Gastrocnemius medialis (tissue), 4 donors: Measurements from ENCODE around the gene ZSCAN29. TPM values are rescaled to one million over a fixed set of nuclear protein-coding genes. Genes with fewer than 3 reads are reported as not detected.

Experiments used
- ATAC-seq, 2 donors: fragments of 150-250 bp; one replicate each; pipeline ENCODE4 v1.9.1; 2016
- DNase-seq, 2 donors: peaks; one replicate each; pipeline ENCODE4 v3.0.0-alpha.2; 2019
- H3K27ac ChIP-seq, 4 donors: fragments of 200-600 bp; sonication (generic); 1 replicate in 1 of 4; 2 replicates in 3 of 4; pipeline ENCODE4 v1.5.1; 2016 to 2018; ENCODE audit warnings: mild to moderate bottlenecking in 2 of 4, moderate library complexity in 1 of 4
- H3K27me3 ChIP-seq, 3 donors: fragments of 200-600 bp; sonication (generic) in 2 of 3; 1 replicate in 1 of 3; 2 replicates in 2 of 3; pipeline versions ENCODE4 v1.5.1 to v1.6.0; 2016 to 2019; ENCODE audit warnings: mild to moderate bottlenecking in 1 of 3, moderate library complexity in 1 of 3
- H3K36me3 ChIP-seq, 2 donors: fragments of 200-600 bp; sonication (generic) in 1 of 2; one replicate each; pipeline ENCODE4 v1.5.1; 2017 to 2018
- H3K4me1 ChIP-seq, 2 donors: fragments of 200-600 bp; sonication (generic) in 1 of 2; one replicate each; pipeline ENCODE4 v1.5.1; 2016 to 2017; ENCODE audit warnings: mild to moderate bottlenecking in 2 of 2
- H3K4me3 ChIP-seq, 4 donors: fragments of 200-600 bp; sonication (generic) in 3 of 4; 1 replicate in 1 of 4; 2 replicates in 3 of 4; pipeline ENCODE4 v1.5.1; 2016 to 2019; ENCODE audit warnings: mild to moderate bottlenecking in 2 of 4
- H3K9me3 ChIP-seq, 3 donors: fragments of 200-600 bp; sonication (generic) in 2 of 3; 1 replicate in 1 of 3; 2 replicates in 2 of 3; pipeline ENCODE4 v1.5.1; 2016 to 2019
- POLR2A ChIP-seq, 2 donors: fragments of 450-650 bp; IDR thresholded peaks; one replicate each; pipeline ENCODE4 v1.6.1; 2017; ENCODE audit warnings: antibody characterized with exemption in 2 of 2, mild to moderate bottlenecking in 2 of 2, moderate library complexity in 2 of 2
- in situ Hi-C, 4 donors: fragments of 200-750 bp; cut with MboI; loops; one replicate each; pipeline versions ENCODE4 v1.15.0 to v1.8.0; 2017; ENCODE audit warnings: low sequenced_read_pairs in 4 of 4
- intact Hi-C: fragments of 100-400 bp; cut with DNase I; formaldehyde crosslinking; loops from one replicate; pipeline ENCODE4 v1.15.1; 2023; ENCODE audit warnings: low total_unique reads
- total RNA-seq, 4 donors: library from RNA; depleted of rRNA; stranded (reverse); fragments of >200 nt; gene quantifications; one replicate each; pipeline versions ENCODE4 v1.1.0 to v1.2.3, GENCODE V29; 2016
- TF ChIP-seq, protein P1 (sequence below), 5 experiments: fragments of 450-650 bp in 3 of 5; fragments of 200-600 bp in 2 of 5; sonication (generic) in 2 of 5; IDR thresholded peaks in 4 of 5; conservative IDR thresholded peaks in 1 of 5; 1 replicate in 4 of 5; 2 replicates in 1 of 5; pipeline ENCODE4 v1.5.1; 2016 to 2019; ENCODE audit warnings: antibody characterized with exemption in 5 of 5, mild to moderate bottlenecking in 3 of 5, moderate library complexity in 3 of 5

Gene ZSCAN29
- total RNA-seq, 4 donors from 2014 or later, result 20.7 to 42.2 (median 25.1) TPM

GRCh38 chr15:43316971-43317346, 53.9 kb downstream of the ZSCAN29 start:
- in situ Hi-C loops, result no loop called here
- Histone ChIP-seq H3K27ac (no peak overlapping the region), H3K27me3 (peaks cover 0 to 3% (median 2%) of the 10 kb centered on the region in 3 donors), H3K9me3 (no peaks in the 10 kb centered on the region), H3K4me3 (no peak overlapping the region), H3K36me3 (no peaks in the 10 kb centered on the region), H3K4me1 (no peaks in the 10 kb centered on the region)
- DNase-seq (no peak), ATAC-seq (no peak)
- intact Hi-C loops, result no loop called here
- TF ChIP-seq, protein P1, sequence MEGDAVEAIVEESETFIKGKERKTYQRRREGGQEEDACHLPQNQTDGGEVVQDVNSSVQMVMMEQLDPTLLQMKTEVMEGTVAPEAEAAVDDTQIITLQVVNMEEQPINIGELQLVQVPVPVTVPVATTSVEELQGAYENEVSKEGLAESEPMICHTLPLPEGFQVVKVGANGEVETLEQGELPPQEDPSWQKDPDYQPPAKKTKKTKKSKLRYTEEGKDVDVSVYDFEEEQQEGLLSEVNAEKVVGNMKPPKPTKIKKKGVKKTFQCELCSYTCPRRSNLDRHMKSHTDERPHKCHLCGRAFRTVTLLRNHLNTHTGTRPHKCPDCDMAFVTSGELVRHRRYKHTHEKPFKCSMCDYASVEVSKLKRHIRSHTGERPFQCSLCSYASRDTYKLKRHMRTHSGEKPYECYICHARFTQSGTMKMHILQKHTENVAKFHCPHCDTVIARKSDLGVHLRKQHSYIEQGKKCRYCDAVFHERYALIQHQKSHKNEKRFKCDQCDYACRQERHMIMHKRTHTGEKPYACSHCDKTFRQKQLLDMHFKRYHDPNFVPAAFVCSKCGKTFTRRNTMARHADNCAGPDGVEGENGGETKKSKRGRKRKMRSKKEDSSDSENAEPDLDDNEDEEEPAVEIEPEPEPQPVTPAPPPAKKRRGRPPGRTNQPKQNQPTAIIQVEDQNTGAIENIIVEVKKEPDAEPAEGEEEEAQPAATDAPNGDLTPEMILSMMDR (IDR thresholded peaks at IDR 0.05 in 4 of 5, conservative IDR thresholded peaks at IDR 0.05 in 1 of 5), result no peak
- TF ChIP-seq POLR2A (IDR thresholded peaks at IDR 0.05), result no peak

GRCh38 chr15:43316016-43316970, 54.5 kb downstream of the ZSCAN29 start:
- Histone ChIP-seq H3K4me3 (no peak overlapping the region), H3K9me3 (no peaks in the 10 kb centered on the region), H3K27me3 (peaks cover 0 to 3% (median 2%) of the 10 kb centered on the region in 3 donors), H3K36me3 (no peaks in the 10 kb centered on the region), H3K27ac (no peak overlapping the region), H3K4me1 (no peaks in the 10 kb centered on the region)
- no peak for TF ChIP-seq POLR2A (IDR thresholded peaks at IDR 0.05)
- TF ChIP-seq, protein P1 (IDR thresholded peaks at IDR 0.05 in 4 of 5, conservative IDR thresholded peaks at IDR 0.05 in 1 of 5), result no peak
- DNase-seq (no peak), ATAC-seq (no peak)
- intact Hi-C loops (no loop called here), in situ Hi-C loops (no loop called here)

GRCh38 chr15:43314171-43314570, 56.7 kb downstream of the ZSCAN29 start:
- in situ Hi-C loops (no loop called here), intact Hi-C loops (no loop called here)
- Histone ChIP-seq H3K36me3 (no peaks in the 10 kb centered on the region), H3K4me1 (no peaks in the 10 kb centered on the region), H3K9me3 (no peaks in the 10 kb centered on the region), H3K4me3 (no peak overlapping the region), H3K27ac (no peak overlapping the region), H3K27me3 (peaks cover 0 to 3% (median 2%) of the 10 kb centered on the region in 3 donors)
- no peak for DNase-seq
- no peak for ATAC-seq
- no peak for TF ChIP-seq POLR2A (IDR thresholded peaks at IDR 0.05)
- TF ChIP-seq, protein P1 (IDR thresholded peaks at IDR 0.05 in 4 of 5, conservative IDR thresholded peaks at IDR 0.05 in 1 of 5), result no peak

GRCh38 chr15:43312378-43312777, 58.5 kb downstream of the ZSCAN29 start:
- Histone ChIP-seq H3K9me3 (no peaks in the 10 kb centered on the region), H3K27me3 (peaks cover 0 to 7% (median 3%) of the 10 kb centered on the region in 3 donors), H3K4me3 (no peak overlapping the region), H3K36me3 (no peaks in the 10 kb centered on the region), H3K4me1 (no peaks in the 10 kb centered on the region), H3K27ac (no peak overlapping the region)
- in situ Hi-C loops, result no loop called here
- TF ChIP-seq, protein P1 (IDR thresholded peaks at IDR 0.05 in 4 of 5, conservative IDR thresholded peaks at IDR 0.05 in 1 of 5), result no peak
- no peak for TF ChIP-seq POLR2A (IDR thresholded peaks at IDR 0.05)
- intact Hi-C loops, result no loop called here
- no peak for DNase-seq
- ATAC-seq, result no peak

Other genes starting within 250 kb of the ZSCAN29 start
- gene TMEM62, start 237.5 kb downstream of the ZSCAN29 start, total RNA-seq, result 10 to 100 TPM; 13.1 to 16.7 (median 16.3) TPM
- gene CCNDBP1, start 185.6 kb downstream of the ZSCAN29 start, total RNA-seq, result 100 to 1,000 TPM in 1 of 4 donors, 10 to 100 TPM in 3; 32.4 to 108 (median 92.6) TPM
- gene EPB42, start 150.0 kb downstream of the ZSCAN29 start, total RNA-seq, result not detected
- 1 to 10 TPM in 1 of 4 donors, not detected in 3; 1.4 TPM for gene TGM5, start 104.1 kb downstream of the ZSCAN29 start, total RNA-seq
- 1 to 10 TPM in 1 of 4 donors, under 1 TPM in 1, not detected in 2; 0.83 to 3.3 TPM for gene TGM7, start 68.8 kb downstream of the ZSCAN29 start, total RNA-seq
- 1 to 10 TPM; 3.0 to 6.2 (median 5.3) TPM for gene LCMT2, start 40.5 kb downstream of the ZSCAN29 start, total RNA-seq
- gene TUBGCP4, start 58 bp upstream of the ZSCAN29 start, total RNA-seq, result 10 to 100 TPM; 13.6 to 16.1 (median 14.7) TPM
- 10 to 100 TPM in 3 of 4 donors, 1 to 10 TPM in 1; 9.0 to 17.0 (median 13.3) TPM for gene TP53BP1, start 122.1 kb upstream of the ZSCAN29 start, total RNA-seq
- gene MAP1A, start 146.6 kb upstream of the ZSCAN29 start, total RNA-seq, result 10 to 100 TPM in 2 of 4 donors, 1 to 10 TPM in 2; 3.5 to 13.0 (median 8.2) TPM
- gene PPIP5K1, start 219.2 kb upstream of the ZSCAN29 start, total RNA-seq, result 10 to 100 TPM; 14.4 to 41.2 (median 16.6) TPM
- gene CKMT1B, start 223.0 kb upstream of the ZSCAN29 start, total RNA-seq, result under 1 TPM in 1 of 4 donors, not detected in 3; 0.46 TPM
- under 1 TPM in 1 of 4 donors, not detected in 3; 0.41 TPM for gene STRC, start 247.8 kb upstream of the ZSCAN29 start, total RNA-seq